Prostate gland (tissue), 2 donors: ENCODE measurements around the gene CTSC.

ENCODE experiments used
- CTCF ChIP-seq, 4 experiments: fragments of 200-600 bp in 2 of 4; fragments of 450-650 bp in 2 of 4; sonication (generic) in 2 of 4; IDR thresholded peaks; 1 replicate in 3 of 4; 2 replicates in 1 of 4; pipeline ENCODE4 v1.5.1; 2016 to 2019; ENCODE audit warnings: antibody characterized with exemption in 4 of 4, mild to moderate bottlenecking in 2 of 4, moderate library complexity in 2 of 4
- POLR2A ChIP-seq: fragments of 450-650 bp; IDR thresholded peaks from one replicate; pipeline ENCODE4 v1.6.1; 2016; ENCODE audit warnings: antibody characterized with exemption, mild to moderate bottlenecking
- POLR2AphosphoS5 ChIP-seq: sonication (generic); formaldehyde crosslinking; IDR thresholded peaks from one replicate; pipeline ENCODE4 v1.6.1; 2017; ENCODE audit warnings: antibody characterized with exemption

DNA sequence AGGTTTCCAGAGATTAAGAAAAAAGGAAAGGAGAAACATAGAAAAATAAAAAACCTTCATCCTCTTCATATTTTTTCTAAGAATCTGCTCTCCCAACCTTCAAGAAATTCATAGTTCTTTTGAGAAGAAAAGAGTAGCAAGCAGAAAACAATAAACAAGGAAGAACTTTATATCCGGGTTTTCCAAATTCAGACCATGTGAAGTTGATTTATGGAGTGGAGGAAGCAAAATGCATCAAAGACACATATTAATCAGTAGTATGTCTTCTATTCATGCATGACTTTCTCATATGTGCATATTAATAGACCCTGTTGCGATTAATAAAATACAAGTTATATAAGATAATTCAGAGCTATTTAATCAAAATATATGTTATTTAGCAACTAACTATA, 20.5 kb upstream of the CTSC start:
- TF ChIP-seq POLR2A (no peak), POLR2AphosphoS5 (no peak), CTCF (IDR thresholded peaks at IDR 0.05) (no peak)
